ENCODE data around the gene RBP3.
A peak's percentile ranks its signal among the peaks of the same experiment; 100 is the strongest.

Gene RBP3

DNA sequence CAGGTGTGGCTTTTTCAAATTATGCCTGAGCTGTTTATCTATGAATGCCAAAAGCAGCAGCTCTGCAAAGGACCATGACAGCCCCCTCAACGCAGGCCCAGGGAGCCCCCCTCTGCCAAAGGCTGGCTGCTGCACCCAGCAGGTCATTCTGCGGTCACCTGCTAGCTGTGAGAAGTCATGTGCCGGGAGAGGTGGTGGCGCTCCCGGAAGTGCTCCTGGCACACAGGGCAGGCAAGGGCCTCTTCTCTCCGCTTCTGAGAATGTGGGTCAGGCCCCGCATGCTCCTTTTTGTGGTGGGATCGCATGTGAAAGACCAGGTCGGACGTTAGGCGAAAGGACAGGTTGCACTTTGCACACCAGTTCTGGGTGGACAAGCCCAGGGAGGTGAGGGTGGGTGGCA, 19.5 kb downstream of the RBP3 start:
- ATAC-seq: no peak
- no peaks in the 10 kb centered on the region for H3K27me3 Mint-ChIP-seq
- no peak overlapping the region for H3K27ac Mint-ChIP-seq
- DNase-seq: no peak
- no peaks in the 10 kb centered on the region for H3K9me3 Mint-ChIP-seq
- H3K4me1 Mint-ChIP-seq: no peaks in the 10 kb centered on the region
- H3K4me3 Mint-ChIP-seq: no peak overlapping the region

- peak in 1 of 2 donors; percentile 1 for DNase-seq
- Mint-ChIP-seq H3K4me1 (no peaks in the 10 kb centered on the region), H3K4me3 (no peak overlapping the region), H3K27ac (no peak overlapping the region), H3K27me3 (no peaks in the 10 kb centered on the region), H3K9me3 (no peaks in the 10 kb centered on the region)
- no peak for ATAC-seq
Observed at GRCh38 chr10:47368431-47369180, 20.4 kb downstream of the RBP3 start.

DNA sequence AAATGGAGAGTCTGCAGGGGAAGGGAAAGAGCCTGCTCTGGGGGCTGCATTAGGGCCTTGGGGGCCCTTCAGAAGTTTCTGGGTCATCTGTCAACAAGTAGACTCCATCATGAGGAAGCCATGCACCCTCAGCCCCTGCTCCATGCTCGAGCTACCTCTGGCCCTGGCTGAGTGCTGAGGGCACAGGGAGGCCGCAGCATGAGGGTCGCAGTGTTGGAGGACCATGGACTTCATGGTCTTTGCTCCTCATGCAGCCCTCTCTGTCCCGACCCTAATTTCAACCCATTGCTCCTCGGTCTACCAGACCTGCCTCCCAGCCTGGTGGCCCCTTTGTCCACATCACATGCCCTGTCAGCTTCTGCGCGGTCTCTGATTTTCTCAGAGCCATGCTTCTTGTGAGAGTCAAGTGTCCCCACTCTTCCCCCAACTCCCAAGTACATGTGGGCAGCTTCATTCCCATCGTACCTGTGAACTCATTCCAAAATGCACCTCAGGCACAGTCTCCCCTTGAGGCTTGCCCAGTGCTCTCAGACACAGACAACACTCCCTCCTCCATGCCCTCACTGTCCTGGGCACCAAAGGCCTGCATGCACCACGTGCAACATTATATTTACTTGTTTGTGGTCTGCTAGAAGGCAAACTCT, 21.2 kb downstream of the RBP3 start:
- DNase-seq (peak in 1 of 2 donors; percentile 1), ATAC-seq (no peak)
- Mint-ChIP-seq H3K27ac (no peak overlapping the region), H3K27me3 (no peaks in the 10 kb centered on the region), H3K4me3 (no peak overlapping the region), H3K4me1 (no peaks in the 10 kb centered on the region), H3K9me3 (no peaks in the 10 kb centered on the region)

GRCh38 chr10:47370015-47370767, 22.0 kb downstream of the RBP3 start:
- Mint-ChIP-seq H3K4me3 (no peak overlapping the region), H3K4me1 (no peaks in the 10 kb centered on the region), H3K27me3 (peaks cover 2% of the 10 kb centered on the region), H3K9me3 (no peaks in the 10 kb centered on the region), H3K27ac (no peak overlapping the region)
- ATAC-seq (no peak), DNase-seq (peak in 1 of 2 donors; percentile 6)

DNA sequence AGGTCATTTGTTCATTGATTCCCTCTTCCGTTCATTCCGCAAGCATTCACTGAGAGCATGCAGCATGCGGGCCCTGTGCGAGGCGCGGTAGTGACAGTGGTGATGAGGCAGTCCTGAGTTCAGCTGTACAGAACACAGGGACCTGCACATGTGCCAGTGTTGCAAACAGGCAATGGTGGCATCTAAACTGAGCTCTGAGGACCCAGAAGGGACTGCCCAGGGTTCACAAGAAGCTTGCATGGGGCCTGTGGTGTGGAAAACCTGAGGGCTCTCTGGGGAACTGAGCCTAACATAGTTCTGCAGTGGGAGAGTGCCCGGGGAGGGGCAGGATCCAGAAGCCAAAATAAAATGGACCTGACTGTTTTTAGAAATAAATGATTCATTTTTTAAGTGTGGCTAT, 22.7 kb downstream of the RBP3 start:
- DNase-seq: no peak
- no peaks in the 10 kb centered on the region for H3K4me1 Mint-ChIP-seq

DNA sequence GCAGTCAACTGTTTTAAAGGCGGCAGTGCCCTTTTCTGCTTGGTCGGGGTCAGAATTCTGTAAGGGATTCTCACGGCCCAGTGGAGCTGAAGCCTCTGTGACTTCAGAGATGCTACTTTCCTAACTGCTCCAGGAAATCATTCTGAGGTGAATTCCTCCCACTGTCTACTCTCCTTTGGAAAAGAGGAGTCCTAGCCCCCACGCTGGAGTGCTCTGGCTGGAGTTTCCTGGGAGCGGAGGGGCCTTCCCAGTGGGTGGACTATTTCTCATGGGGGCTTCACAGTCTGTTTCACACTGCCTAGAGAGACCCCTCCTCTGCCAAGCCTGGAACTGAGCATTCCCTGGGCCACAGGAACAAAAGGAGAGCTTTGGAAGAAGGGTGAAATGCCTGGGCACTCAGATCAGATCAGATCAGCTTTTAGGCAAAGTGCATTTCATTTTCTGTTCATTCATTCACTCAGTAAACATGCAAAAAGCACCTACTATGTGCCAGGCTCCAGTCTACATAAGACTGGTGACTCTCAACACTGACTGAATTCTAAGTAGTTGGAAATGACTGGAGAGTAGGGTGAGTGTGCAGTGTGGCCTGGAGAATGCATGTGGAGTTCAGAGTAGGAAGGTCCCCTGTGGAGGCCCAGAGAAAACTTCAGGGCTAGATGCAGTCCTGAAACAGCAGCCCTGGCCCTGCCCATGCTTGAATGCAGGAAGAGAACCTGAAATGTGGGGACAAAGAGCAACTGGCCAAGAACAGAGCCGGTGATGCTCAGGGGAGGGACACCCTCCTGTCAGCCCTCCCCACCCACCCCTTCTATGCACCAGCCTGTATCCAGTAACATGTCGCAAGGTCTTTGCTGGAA, 23.7 kb downstream of the RBP3 start:
- Mint-ChIP-seq H3K4me3 (no peak overlapping the region), H3K9me3 (no peaks in the 10 kb centered on the region), H3K4me1 (no peaks in the 10 kb centered on the region), H3K27me3 (peaks cover 18% of the 10 kb centered on the region), H3K27ac (no peak overlapping the region)
- ATAC-seq: no peak
- DNase-seq: no peak

More for the DNA sequence above, 22.7 kb downstream of the RBP3 start:
- H3K9me3 Mint-ChIP-seq: no peaks in the 10 kb centered on the region
- no peak overlapping the region for H3K27ac Mint-ChIP-seq
- no peak overlapping the region for H3K4me3 Mint-ChIP-seq
- peaks cover 8% of the 10 kb centered on the region for H3K27me3 Mint-ChIP-seq
- ATAC-seq: no peak

GRCh38 chr10:47372726-47373125, 24.6 kb downstream of the RBP3 start:
- Mint-ChIP-seq H3K9me3 (no peaks in the 10 kb centered on the region), H3K27me3 (peaks cover 27% of the 10 kb centered on the region), H3K4me1 (peaks cover 6% of the 10 kb centered on the region), H3K27ac (no peak overlapping the region), H3K4me3 (no peak overlapping the region)
- no peak for DNase-seq
- no peak for ATAC-seq

DNA sequence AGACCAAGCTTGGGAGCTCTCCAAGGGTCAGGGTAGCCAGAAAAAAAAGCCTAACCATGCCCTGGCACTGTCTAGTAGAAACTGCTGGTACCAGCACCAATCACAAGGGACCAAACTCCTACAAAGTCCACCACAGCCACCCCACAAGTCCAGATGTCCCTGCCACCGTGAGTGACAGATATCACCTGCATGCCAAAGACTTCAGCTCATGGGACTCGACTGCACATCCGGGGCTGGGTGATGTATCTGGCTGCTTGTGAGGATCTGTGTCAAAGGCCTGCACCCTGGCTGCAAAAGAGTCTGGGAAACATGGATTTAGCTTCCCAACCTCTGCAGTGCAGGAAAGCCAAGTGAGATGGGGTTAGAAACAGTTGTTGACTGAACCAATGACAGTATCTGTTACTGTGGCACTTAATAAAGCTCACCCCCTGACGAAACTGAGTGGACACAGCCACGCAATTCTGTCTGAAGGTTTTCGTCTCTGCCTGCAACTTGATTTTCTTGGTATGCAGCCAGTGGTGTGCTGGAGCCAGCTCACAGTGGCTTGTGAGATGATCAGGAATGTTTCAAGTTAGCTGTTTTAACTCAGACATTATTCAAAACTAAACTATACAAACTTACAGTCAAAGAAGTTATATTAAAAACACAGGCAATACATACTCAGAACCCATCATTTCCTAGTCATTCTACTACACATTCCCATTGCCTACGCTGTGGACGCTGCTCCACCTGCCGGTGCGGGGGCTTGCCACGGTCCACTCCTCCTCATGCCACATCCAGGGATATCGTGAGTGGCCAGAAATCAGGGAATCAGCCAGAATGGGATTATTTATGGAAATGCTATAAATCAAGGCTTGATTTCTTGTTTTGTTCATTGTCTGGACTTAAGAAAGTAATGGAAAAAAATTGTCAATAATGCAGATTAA, 26.7 kb downstream of the RBP3 start:
- no peak overlapping the region for H3K4me3 Mint-ChIP-seq
- no peak overlapping the region for H3K27ac Mint-ChIP-seq

GRCh38 chr10:47376522-47377220, 28.5 kb downstream of the RBP3 start:
- no peak for DNase-seq
- Mint-ChIP-seq H3K27me3 (peaks cover 66% of the 10 kb centered on the region), H3K27ac (no peak overlapping the region), H3K4me1 (peaks cover 13% of the 10 kb centered on the region), H3K4me3 (no peak overlapping the region), H3K9me3 (no peaks in the 10 kb centered on the region)
- no peak for ATAC-seq

More for the DNA sequence above, 26.7 kb downstream of the RBP3 start:
- no peak for DNase-seq
- Mint-ChIP-seq H3K4me1 (peaks cover 9% of the 10 kb centered on the region), H3K27me3 (peaks cover 48% of the 10 kb centered on the region), H3K9me3 (no peaks in the 10 kb centered on the region)
- no peak for ATAC-seq

DNA sequence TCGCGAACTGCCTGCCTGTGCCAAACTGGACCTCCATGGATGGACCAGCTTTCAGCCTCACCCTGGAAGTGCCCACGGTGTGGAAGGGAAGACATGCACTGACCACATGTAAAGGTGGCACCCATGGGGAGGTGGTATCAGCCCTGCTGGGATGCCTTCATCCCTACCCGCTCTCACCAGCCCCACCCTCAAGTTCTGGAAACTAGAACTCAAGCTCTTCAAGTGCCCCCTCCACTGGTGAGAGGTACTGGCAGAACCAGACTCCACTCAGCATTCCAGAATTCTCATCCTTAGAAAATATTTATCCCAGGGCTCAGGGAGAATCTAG, 30.0 kb downstream of the RBP3 start:
- ATAC-seq: peak; percentile 13
- Mint-ChIP-seq H3K4me3 (no peak overlapping the region), H3K27ac (no peak overlapping the region), H3K27me3 (peaks cover 77% of the 10 kb centered on the region), H3K9me3 (no peaks in the 10 kb centered on the region), H3K4me1 (peaks cover 15% of the 10 kb centered on the region)
- DNase-seq: no peak

GRCh38 chr10:47378606-47379444, 30.7 kb downstream of the RBP3 start:
- Mint-ChIP-seq H3K4me3 (no peak overlapping the region), H3K4me1 (peaks cover 22% of the 10 kb centered on the region), H3K27me3 (peaks cover 83% of the 10 kb centered on the region), H3K9me3 (no peaks in the 10 kb centered on the region), H3K27ac (no peak overlapping the region)
- ATAC-seq (no peak), DNase-seq (no peak)

GRCh38 chr10:47379445-47379785, 31.3 kb downstream of the RBP3 start:
- Mint-ChIP-seq H3K4me1 (peaks cover 25% of the 10 kb centered on the region), H3K4me3 (no peak overlapping the region), H3K27me3 (peaks cover 87% of the 10 kb centered on the region), H3K9me3 (no peaks in the 10 kb centered on the region), H3K27ac (no peak overlapping the region)
- ATAC-seq (no peak), DNase-seq (no peak)

DNA sequence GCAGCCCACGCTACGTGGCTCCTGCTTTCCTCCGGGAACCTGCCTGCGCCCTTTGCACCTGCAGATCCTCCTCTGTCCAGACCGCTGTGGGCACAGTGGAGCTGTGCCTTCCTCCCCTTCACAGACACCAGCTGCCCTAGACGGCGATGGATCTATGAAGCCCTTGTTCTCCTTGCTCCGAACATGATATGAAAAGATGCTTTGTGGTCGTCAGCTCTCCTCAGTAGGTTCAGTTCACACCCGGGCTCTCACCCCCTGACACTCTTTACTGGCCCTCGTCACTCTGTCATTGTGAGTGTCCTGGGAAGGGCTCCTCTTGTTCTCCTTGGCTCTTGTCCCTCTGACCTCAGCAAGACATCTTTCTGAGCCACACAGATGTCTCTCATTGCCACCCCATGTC, 31.7 kb downstream of the RBP3 start:
- peaks cover 90% of the 10 kb centered on the region for H3K27me3 Mint-ChIP-seq
- H3K27ac Mint-ChIP-seq: no peak overlapping the region
- ATAC-seq (no peak), DNase-seq (no peak)
- peaks cover 28% of the 10 kb centered on the region for H3K4me1 Mint-ChIP-seq
- no peak overlapping the region for H3K4me3 Mint-ChIP-seq
- no peaks in the 10 kb centered on the region for H3K9me3 Mint-ChIP-seq
